ENCODE data around the gene DHRS1.

DHRS1 gene

GRCh38 chr14:24291446-24292117 lies 8.0 kb downstream of the DHRS1 start:
- no peaks in the 10 kb centered on the region for H3K9me3 ChIP-seq (ENCODE audit: insufficient read depth, low read length, severe bottlenecking)
- no peaks in the 10 kb centered on the region for H3K79me2 ChIP-seq (ENCODE audit: insufficient read depth, low read length)
- no peak overlapping the region for H3K4me2 ChIP-seq (ENCODE audit: insufficient read depth, low read length)
- ATAC-seq (ENCODE audit: insufficient read depth, low read depth) (no peak), DNase-seq (no peak)
- no peaks in the 10 kb centered on the region for H3K27me3 ChIP-seq (ENCODE audit: insufficient read depth, low read length, poor library complexity)
- no peak overlapping the region for H3K9ac ChIP-seq (ENCODE audit: low read depth, low read length)
- H2AFZ ChIP-seq (ENCODE audit: low read depth, low read length) = no peak overlapping the region
- H3K36me3 ChIP-seq (ENCODE audit: insufficient read depth, low read length) = peaks cover 40% of the 10 kb centered on the region
- H3K4me1 ChIP-seq (ENCODE audit: insufficient read depth, low read length) = peaks cover 2% of the 10 kb centered on the region; the same call in 1 of the 2 replicates
- H3K27ac ChIP-seq (ENCODE audit: low read length) = no peak overlapping the region
- H3K4me3 ChIP-seq (ENCODE audit: low read depth in 1 of 2, low read length in 2 of 2) = no peak overlapping the region
- TF ChIP-seq EZH2 (IDR thresholded peaks at IDR 0.05; ENCODE audit: borderline replicate concordance, low read depth, low read length, severe bottlenecking) = no peak
- TF ChIP-seq, protein P1, sequence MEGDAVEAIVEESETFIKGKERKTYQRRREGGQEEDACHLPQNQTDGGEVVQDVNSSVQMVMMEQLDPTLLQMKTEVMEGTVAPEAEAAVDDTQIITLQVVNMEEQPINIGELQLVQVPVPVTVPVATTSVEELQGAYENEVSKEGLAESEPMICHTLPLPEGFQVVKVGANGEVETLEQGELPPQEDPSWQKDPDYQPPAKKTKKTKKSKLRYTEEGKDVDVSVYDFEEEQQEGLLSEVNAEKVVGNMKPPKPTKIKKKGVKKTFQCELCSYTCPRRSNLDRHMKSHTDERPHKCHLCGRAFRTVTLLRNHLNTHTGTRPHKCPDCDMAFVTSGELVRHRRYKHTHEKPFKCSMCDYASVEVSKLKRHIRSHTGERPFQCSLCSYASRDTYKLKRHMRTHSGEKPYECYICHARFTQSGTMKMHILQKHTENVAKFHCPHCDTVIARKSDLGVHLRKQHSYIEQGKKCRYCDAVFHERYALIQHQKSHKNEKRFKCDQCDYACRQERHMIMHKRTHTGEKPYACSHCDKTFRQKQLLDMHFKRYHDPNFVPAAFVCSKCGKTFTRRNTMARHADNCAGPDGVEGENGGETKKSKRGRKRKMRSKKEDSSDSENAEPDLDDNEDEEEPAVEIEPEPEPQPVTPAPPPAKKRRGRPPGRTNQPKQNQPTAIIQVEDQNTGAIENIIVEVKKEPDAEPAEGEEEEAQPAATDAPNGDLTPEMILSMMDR (IDR thresholded peaks at IDR 0.05; ENCODE audit: borderline replicate concordance, extremely low read depth, low read length, poor library complexity, severe bottlenecking) = no peak
- H4K20me1 ChIP-seq (ENCODE audit: insufficient read depth, low read length) = no peaks in the 10 kb centered on the region

- H3K79me2 ChIP-seq (ENCODE audit: insufficient read depth, low read length) = no peaks in the 10 kb centered on the region
- no peak overlapping the region for H3K9ac ChIP-seq (ENCODE audit: low read depth, low read length)
- no peaks in the 10 kb centered on the region for H3K27me3 ChIP-seq (ENCODE audit: insufficient read depth, low read length, poor library complexity)
- TF ChIP-seq EZH2 (IDR thresholded peaks at IDR 0.05; ENCODE audit: borderline replicate concordance, low read depth, low read length, severe bottlenecking) = no peak
- TF ChIP-seq, protein P1 (IDR thresholded peaks at IDR 0.05; ENCODE audit: borderline replicate concordance, extremely low read depth, low read length, poor library complexity, severe bottlenecking) = no peak
- DNase-seq (no peak), ATAC-seq (ENCODE audit: insufficient read depth, low read depth) (no peak)
- H3K4me2 ChIP-seq (ENCODE audit: insufficient read depth, low read length) = no peak overlapping the region
- H3K9me3 ChIP-seq (ENCODE audit: insufficient read depth, low read length, severe bottlenecking) = no peaks in the 10 kb centered on the region
- H4K20me1 ChIP-seq (ENCODE audit: insufficient read depth, low read length) = no peaks in the 10 kb centered on the region
- no peak overlapping the region for H3K27ac ChIP-seq (ENCODE audit: low read length)
- H3K4me3 ChIP-seq (ENCODE audit: low read depth in 1 of 2, low read length in 2 of 2) = no peak overlapping the region
- H3K36me3 ChIP-seq (ENCODE audit: insufficient read depth, low read length) = peaks cover 32% of the 10 kb centered on the region
- no peaks in the 10 kb centered on the region for H3K4me1 ChIP-seq (ENCODE audit: insufficient read depth, low read length)
- H2AFZ ChIP-seq (ENCODE audit: low read depth, low read length) = no peak overlapping the region
Observed at GRCh38 chr14:24290746-24291145, 8.8 kb downstream of the DHRS1 start.

GRCh38 chr14:24289649-24290280 lies 9.8 kb downstream of the DHRS1 start:
- no peak for DNase-seq
- ATAC-seq (ENCODE audit: insufficient read depth, low read depth) = no peak
- no peaks in the 10 kb centered on the region for H3K27me3 ChIP-seq (ENCODE audit: insufficient read depth, low read length, poor library complexity)
- H3K79me2 ChIP-seq (ENCODE audit: insufficient read depth, low read length) = no peaks in the 10 kb centered on the region
- no peak overlapping the region for H3K27ac ChIP-seq (ENCODE audit: low read length)
- TF ChIP-seq, protein P1 (IDR thresholded peaks at IDR 0.05; ENCODE audit: borderline replicate concordance, extremely low read depth, low read length, poor library complexity, severe bottlenecking) = no peak
- TF ChIP-seq EZH2 (IDR thresholded peaks at IDR 0.05; ENCODE audit: borderline replicate concordance, low read depth, low read length, severe bottlenecking) = no peak
- no peaks in the 10 kb centered on the region for H4K20me1 ChIP-seq (ENCODE audit: insufficient read depth, low read length)
- peaks cover 29% of the 10 kb centered on the region for H3K36me3 ChIP-seq (ENCODE audit: insufficient read depth, low read length)
- no peak overlapping the region for H3K9ac ChIP-seq (ENCODE audit: low read depth, low read length)
- no peak overlapping the region for H3K4me3 ChIP-seq (ENCODE audit: low read depth in 1 of 2, low read length in 2 of 2)
- no peak overlapping the region for H2AFZ ChIP-seq (ENCODE audit: low read depth, low read length)
- no peak overlapping the region for H3K4me2 ChIP-seq (ENCODE audit: insufficient read depth, low read length)
- H3K4me1 ChIP-seq (ENCODE audit: insufficient read depth, low read length) = no peaks in the 10 kb centered on the region
- H3K9me3 ChIP-seq (ENCODE audit: insufficient read depth, low read length, severe bottlenecking) = no peaks in the 10 kb centered on the region
